Measurements from ENCODE around the gene EXOC3L4.
"Not testable (repeated sequence)": the region's sequence is repeated elsewhere in the genome, so short reads cannot be mapped to it uniquely, and the experiment has no call there.

Gene EXOC3L4

DNA sequence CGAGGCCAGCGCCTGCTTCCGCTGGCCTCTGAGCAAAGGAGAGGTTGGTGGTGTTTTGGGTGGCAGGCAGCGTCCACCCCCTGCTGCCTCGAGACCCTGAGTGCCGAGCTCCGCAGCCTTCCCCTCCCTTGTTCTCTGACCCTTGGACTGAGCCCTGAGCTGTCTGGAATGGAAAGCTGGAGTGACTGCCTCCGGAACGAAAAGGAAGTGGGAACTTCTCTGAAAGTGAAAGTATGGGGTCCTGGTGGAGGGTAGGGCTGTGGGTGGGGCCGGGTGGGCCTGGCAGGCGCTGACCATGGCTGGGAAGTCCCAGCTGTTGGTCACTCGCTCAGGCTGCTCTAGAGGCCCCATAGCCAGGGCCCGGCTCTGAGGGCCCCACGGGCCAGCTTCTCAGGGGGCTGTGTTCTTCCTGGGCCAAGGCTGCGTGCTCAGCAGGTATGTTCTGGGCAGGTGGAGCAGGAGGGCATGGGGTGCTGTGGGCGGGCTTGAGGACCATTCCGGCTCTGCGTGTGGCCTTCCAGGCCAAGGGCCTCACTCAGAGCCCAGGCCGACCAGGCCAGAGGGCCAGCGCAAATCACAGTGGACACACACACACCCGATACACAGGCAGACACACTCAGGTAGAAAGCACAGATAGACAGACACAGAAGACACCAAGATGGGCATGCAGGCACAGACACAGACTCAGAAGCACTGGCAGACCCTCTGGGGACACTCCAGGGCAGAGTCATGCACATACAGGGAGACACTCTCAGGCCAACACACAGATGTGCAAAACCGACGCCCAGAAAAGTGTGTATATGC is at the start of gene EXOC3L4:
Gene EXOC3L4, plus strand, starts transcription at position 320 of the 804 bp plus-strand sequence. CDS start 5,495 bp downstream, outside the sequence.
- no peak for DNase-seq

DNA sequence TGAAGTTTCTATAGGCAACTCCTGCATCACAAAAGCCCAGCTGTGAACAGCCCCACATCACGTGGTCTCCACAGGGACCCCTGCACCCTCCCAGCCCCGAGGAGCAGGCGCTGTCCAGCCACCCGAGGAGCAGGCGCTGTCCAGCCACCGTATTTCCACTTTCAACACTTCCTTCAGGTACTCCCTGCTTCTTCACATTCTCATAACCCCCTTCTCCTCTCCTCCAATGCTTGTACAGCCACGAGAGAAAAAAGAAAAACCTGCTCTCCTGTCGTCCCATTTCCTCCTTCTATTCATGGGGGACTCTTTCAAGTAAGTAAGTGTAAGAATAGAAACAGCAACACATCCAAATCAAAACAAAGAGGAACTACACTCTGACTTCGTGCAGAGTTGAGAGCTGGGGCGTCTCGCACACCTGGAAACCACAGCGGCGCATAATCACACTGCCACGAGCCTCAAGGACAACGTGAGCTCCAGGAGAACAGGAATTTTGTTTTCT is 49.1 kb upstream of the EXOC3L4 start:
- DNase-seq: no peak

DNA sequence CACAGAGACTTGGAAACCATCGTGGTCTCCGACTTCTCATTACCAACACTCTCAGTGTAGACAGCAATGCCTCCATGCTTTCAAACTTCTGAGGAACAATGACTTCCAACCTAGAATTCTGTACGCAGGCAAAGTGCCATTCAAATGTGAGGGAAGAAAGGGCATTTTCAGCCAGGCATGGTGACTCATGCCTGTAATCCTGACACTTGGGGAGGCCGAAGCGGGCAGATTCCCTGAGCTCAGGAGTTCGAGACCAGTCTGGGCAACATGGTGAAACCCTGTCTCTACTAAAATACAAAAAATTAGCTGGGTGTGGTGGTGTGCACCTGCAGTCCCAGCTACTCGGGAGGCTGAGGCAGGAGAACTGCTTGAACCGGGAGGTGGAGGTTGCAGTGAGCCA is 47.1 kb upstream of the EXOC3L4 start:
- DNase-seq: not testable (repeated sequence)

DNA sequence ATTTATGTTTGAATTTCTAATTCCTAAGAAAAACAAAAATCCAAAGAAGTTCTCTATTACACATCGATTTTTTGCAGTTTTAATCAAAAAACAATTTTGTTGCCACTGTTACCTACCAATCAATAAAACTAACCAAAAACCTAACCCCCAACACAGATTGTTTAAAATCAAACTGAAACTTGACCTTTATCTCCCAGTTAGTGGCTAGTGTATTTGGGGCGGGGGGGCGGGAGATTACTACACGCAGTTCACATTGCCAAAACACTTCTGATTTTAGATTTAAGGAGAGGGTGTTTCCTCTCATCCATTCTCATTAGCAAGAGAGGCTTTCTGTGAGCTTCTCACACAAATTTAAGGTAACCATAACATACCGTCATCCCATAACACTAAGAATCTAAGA is 43.6 kb upstream of the EXOC3L4 start:
- DNase-seq: no peak

DNA sequence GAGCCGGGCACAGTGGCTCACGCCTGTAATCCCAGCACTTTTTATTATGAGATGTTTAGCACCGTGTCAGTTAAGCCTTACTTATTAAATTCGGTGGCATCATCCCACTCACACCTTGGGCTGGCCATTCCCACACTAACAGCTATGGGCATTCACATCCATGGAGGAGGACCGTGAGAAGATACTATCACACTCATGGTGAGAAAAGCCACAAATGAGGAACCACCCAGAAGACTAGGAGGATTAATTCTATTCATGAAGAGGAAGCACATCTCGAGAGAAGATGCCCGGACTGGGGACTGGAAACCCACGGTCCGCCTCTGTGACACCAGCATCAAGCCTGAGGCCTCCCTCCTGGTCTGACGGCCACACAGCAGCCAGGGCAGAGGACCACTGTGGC is 42.1 kb upstream of the EXOC3L4 start:
- DNase-seq: peak; percentile 75

DNA sequence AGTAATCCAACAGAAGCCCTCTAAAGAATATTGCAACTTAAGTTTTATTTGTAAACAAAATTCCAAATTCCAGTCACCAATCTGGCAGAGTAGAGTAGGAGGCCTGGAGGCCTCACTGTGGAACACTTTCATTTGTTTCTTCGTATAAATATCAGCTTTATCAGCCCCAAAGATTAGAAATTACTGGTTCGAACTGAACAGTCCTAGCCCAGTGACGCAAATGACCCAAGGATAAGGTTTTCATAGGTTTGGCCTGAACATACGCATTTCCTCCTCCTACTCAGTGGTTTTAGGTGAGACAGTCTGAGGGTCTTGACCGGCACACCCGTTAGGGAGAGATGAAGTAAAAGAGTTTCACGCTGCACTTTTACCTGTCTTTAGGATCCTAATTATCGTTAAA is 38.8 kb upstream of the EXOC3L4 start:
- DNase-seq: no peak

DNA sequence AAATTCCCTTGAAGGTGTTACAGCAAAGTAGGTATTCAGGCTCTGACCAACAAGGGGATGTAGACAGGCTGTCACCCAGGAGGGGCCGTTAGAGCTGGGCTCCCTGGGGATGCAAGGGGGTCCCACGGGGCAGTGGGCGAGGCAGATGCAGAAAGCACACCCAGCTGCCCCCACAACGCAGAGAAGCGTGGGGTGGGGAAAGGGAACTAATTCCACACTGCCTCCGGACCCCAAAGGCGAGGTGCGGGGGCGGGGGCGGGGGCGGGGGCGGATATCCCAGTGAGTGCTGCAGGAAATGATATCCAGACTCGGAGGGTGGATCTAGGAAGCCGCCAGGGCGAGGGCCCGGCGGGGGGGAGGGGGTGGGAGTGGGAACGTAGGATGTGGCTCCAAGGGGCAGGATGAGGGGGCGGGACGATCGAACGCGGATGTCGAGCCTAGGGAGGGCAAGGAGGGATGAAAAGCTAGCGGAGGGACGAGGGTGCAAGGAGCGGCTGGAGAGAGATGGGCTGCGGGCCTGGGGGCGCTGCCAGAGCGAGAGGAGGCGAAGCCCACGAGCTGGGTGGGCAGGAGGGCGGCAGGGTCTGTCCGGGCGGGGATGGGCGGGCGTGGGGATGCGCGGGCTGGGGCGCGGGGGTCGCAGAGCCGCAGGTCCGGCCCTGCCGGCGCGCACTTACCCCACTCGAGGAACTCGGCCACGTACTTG is 38.0 kb upstream of the EXOC3L4 start:
- DNase-seq: peak; percentile 52

DNA sequence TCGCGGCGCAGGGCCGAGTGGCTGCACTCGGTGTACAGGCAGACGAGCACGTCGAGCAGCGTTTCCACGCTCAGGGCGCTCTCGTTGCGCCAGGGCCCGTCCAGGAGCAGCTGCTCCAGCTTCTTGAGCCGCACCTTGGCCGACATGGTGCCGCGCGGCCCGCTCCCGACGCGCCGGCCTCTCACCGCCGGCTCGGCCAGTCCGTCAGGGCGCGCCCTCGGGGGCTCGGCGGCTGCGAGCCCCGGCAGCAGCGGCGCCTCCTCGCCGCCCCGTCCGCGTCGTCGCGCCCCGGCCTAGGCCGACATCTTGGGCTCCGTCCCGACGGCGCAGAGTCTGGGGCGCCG is 37.5 kb upstream of the EXOC3L4 start:
- DNase-seq: peak; percentile 40

DNA sequence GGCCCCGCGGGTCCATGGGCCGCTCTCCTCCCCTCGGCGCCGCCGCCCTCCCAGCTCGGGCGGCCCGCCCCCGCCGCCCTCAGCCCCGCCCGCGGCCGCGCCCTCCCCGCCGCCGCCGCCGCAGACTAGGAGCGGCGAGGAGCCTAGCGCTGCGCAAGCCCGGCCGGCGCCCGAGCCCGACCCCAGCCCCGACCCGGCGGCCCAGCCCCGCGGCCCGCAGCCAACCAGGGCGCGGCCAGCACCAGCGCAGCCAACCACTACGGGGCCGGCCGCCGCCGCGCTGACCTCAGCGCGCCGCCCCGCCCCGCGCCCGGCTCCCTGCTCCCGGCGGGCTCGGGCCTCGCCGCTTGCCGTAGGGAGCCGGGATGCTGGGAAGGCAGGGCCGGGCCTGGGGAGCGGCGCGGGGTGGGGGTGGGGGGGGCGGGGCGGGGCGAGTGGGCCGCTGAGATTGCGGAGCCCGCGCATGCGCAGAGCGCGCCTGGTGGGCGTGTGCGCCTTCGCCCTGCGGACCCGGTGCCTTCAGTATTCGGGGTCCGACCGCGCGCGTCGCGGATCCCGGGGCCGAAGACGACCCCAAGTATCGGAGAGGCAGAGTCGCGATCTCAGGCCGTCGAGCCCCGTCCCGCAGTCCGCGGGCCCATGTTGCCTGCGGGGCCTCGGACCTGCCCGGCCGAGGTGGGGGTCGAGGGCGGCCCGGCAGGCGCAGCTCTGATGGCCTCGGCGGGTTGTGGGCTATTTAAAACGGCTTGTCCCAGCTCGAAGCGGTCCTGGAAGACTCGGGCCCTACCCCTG is 37.0 kb upstream of the EXOC3L4 start, which contains the start of gene CDC42BPB:
Gene CDC42BPB, minus strand, starts transcription at position 178 of the 792 bp plus-strand sequence. CDS start 376 bp downstream, outside the sequence.
- DNase-seq: peak; percentile 88

DNA sequence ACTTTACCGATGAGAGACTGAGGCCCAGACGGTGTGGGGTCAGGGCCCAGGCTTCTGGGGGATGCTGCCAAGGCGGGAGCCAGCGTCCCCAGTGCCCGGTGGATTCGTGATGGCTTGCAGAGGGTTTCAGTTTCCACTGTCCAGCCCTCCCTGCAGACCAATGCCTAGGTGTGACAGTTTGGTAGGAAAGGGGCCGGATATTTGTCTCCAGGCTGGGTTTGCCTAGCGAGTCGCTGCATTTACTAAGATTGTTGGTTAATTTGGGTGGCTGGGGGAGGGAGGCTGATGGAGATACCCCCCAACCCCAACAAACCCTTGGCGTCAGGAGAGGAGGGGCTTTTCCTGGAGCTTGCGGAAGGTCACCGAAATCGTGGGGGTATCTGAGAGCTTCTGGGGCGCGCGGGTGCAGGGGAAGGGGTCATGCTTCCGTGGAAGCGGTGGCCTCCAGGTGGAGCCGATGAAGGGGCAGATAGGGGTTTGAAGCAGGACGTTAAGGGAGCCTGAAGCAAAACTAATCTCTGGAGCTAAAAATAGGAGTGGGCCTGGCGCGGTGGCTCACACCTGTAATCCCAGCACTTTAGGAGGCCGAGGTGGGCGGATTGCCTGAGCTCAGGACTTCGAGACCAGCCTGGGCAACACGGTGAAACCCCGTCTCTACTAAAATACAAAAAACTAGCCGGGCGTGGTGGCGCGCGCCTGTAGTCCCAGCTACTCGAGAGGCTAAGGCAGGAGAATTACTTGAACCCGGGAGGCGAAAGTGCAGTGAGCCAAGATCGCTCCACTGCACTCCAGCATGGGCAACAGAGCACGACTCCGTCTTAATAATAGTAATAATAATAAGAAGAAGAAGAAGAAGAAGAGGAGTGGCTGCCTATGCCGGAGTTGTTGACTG is 36.1 kb upstream of the EXOC3L4 start:
- DNase-seq: no peak

DNA sequence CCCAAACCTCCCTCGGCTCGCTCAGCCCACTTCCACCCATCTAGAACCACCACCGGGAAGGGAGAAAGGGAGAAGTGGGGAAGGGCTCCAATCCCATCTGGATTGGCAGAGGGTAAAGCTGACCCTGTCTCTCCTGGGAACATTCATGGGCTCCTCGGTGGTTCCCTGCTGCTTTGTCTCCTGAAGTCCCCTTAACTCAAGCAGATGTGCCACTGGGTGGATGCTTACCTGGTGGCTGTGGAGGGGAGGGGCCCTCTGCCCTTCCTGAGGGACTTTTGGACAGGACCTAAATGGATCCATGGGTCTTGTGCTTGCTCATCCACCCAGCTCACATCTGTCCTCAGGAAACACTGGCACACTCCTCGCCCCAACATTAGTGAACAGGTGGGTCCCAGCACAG is 35.0 kb upstream of the EXOC3L4 start:
- DNase-seq: no peak

DNA sequence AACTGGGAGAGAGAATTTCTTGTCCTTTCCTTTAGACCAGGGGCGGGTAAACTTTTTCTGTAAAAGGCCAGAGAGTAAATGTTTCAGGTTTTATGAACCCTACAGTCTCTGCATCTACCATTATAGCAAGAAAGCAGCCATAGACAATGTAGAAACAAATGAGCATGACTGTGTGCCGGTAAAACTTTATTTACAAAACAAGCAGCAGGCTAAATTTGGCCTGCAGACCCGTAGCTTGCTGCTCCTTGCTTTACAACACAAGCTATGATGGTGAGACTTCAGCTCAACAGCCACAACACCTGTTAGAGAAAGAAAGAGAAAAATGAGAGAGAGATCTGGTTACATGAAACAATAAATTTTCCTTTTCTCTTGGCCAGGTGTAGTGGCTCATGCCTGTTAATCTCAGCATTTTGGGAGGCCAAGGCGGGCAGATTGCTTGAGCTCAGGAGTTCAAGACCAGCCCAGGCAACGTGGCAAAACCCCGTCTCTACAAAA is 33.0 kb upstream of the EXOC3L4 start:
- no peak for DNase-seq

DNA sequence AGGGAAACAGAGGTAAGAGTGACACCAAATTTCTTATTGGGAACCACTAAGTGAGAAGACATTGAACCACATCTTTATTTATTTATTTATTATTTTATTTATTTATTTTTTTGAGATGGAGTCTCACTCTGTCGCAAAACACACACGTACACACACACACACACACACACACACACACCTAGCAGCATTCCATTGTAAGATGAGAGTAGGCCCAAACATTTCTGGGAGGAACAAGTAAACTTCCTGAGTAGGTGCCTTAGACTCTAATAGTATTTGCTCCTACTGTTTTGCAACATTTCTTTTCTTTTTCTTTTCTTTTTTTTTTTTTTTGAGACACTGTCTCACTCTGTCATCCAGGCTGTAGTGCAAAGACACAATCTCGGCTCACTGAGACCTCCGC is 30.1 kb upstream of the EXOC3L4 start:
- no peak for DNase-seq

DNA sequence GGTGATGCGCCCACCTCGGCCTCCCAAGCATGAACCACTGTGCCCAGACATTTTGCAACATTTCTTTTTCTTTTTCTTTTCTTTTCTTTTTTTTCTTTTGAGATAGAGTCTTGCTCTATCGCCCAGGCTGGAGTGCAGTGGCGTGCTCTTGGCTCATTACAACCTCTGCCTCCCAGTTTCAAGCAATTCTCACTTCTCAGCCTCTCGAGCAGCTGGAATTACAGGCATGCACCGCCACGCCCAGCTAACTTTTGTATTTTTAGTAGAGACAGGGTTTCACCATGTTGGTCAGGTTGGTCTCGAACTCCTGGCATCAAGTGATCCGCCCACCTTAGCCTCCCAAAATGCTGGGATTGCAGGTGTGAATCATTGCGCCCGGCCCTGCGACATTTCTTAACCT is 29.5 kb upstream of the EXOC3L4 start:
- DNase-seq: no peak

DNA sequence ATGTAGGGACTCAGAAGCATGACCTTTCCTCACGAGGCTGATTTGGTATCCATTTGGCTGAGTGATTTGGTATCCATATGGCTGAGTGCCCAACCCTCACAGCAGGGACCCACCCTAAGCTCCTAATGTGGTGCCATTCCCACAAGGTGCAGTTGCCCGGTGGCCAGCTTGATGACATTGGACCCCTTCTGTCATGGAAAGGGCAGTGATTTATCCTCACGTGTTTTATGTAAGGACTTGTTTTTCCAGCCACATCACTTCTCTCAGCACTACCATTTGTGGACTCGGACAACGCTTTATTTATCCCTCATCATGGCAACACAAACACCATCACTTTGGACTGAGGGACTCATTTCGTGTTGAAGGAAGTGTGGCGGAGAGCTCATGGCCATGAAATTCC is 28.7 kb upstream of the EXOC3L4 start:
- DNase-seq: no peak

DNA sequence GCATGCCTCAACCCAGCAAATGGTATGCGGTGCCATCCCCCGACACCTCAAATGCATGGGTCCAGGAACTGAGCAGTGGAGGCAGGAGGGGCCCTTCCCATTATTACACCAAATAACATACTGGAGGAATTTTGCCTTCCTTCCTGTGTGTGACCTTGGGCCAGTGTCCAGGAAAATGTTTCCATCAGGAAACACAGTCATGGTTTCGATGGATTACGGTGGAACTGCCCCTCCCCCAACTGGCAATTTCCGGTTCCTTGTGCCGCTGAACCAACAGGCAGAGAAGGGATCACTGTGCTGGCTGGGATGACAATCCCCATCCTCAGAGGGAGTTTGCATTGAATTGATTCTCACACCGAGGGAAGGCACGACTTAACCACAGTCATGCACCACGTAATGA is 28.1 kb upstream of the EXOC3L4 start:
- no peak for DNase-seq

DNA sequence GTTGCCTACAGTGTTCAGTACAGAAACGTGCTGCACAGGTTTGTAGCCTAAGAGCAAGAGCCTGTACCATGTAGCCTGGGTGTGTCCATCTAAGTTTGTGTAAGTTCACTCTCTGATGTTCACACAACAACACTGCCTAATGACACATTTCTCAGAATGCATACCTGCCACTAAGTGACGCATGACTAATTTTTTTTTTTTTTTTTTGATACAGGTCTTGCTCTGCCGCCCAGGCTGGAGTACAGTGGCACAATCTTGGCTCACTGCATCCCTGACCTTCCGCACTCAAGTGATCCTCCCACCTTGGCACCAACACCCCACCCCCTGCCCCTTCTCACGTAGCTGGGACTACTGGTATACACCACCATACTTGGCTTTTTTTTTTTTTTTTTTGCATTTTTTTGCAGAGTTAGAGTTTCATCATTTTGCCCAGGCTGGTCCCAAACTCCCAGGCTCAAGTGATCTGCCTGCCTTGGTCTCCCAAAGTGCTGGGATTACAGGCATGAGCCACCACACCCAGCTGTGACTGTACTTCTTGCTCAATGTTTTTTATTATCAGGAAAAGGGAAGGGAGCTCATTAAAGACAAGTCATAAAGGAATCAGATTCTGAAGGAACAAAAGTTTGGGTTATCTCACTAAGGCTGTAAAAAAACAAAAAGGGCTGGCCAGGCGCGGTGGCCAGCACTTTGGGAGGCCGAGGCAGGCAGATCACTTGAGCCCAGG is 27.1 kb upstream of the EXOC3L4 start:
- DNase-seq: no peak

DNA sequence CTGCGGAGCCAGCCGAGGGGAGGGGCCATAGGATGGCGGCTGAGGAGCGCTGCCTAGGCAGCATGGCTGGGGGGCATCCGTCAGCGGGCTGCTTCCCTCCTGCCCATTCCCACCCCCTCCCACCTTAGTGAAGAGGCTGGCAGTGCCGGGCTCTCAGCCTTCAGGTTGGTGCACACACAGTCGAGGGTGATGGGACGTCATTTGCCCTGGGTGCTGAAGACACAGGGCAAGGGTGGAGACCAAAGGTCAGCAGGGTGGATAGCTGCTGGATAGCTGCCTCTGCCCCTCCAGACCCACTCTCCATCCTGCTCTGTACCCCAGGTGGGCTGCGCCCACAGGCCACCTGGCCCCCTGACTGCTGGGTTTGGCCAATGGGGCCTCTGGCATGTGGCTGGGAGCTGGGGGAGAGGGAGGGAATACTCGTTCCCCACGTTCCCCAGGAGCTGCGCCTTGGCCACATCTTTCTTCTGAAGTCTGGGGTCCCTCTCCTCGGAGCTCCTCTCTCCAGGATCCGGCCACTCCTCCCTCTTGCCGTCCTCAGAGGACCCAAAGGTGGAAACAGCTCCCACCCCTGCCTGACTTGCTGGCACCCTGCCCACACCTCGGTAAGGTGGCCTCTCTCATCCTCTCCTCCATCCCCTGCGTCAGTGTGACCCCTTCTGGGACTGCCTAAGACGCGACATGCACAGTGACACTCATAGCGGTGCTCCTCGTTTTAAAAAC is 26.0 kb upstream of the EXOC3L4 start:
- no peak for DNase-seq

DNA sequence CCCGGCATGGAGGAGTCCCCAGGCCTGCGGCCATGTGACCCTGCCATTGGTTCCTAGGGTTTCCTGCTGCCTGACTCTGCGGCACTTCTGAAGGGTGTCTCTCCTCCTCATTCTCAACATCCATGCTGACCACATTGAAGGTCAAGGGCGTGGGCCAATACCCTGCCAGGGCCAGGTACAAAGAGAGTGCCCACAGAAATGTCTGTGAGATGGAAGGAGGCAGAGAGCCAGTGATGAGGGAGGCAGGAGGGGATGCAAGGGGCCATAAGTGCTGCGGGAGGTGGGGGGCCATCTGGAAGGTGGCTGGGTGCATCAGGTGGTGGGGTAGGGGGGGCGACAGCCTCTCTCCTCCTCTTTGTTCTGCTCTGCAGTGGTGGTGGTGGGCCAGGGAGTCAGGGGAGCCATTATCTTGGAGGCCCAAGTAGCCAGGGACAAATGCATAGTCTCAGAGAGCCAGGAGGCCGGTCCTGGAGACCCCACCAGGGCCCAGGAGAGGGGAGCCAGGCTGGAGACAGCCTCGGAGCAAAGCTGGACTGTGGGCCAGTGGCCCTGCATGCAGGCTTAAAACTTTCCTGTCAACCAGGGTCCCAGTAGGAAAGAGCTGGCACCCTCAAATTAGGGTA is 24.2 kb upstream of the EXOC3L4 start:
- DNase-seq: no peak

DNA sequence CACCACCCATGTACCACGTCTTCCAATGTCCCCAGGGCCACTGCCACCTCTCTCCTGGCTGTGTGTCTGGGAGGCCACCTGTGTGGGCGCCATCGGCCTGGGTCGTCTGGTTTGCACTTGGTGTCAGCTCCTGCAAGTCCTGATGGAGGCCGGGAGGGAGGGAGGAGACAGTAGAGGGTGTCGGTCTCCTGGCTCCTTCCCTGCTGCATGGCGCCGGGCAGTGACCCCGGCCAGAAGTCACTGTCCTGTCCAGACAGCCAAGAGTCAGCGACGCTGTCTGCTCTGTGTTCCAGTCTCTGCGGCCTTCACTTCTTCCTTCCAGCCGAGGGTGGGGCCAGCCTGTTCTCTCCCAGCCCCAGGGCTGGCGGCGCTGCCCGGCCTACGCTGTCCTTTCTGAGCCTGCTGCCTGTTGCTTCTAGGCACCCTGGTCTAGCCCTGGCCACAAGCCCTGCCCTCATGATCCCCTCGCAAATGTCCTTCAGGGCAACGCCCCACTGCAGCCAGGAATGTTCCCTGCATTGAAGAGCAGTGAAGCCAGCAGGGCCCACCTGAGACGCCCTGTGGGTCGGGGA is 23.5 kb upstream of the EXOC3L4 start:
- DNase-seq: no peak
